ENCODE data around the gene FEN1.
A peak's percentile ranks its signal among the peaks of the same experiment; 100 is the strongest.

FEN1 gene

DNA sequence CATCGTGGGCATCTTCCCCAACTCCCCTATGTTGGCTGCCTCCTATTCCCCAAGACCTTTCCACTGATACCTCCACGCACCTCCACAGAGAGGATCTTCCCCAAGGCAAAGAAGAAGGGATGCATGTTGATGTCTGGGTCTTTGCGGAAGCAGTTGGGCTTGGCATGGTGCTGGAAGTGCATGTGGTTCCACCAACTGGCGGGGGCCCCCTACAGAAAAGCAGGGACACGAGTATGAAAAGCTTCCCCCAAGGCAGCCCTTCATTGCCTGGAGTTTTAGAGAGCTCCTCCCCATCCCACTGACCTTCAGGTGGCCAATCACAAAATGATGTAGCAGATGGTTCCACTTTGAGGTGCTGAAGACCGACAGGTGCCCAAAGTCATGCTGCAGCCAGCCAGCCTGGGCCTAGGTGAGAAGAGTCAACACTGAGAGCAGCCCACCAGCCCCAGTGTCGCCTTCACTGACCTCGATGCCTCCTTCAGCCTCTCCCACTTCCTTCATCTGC is 18.0 kb downstream of the FEN1 start:
- DNase-seq (ENCODE audit: insufficient read length, low spot score) (no peak), FAIRE-seq (no peak)
- TF ChIP-seq, protein P1, sequence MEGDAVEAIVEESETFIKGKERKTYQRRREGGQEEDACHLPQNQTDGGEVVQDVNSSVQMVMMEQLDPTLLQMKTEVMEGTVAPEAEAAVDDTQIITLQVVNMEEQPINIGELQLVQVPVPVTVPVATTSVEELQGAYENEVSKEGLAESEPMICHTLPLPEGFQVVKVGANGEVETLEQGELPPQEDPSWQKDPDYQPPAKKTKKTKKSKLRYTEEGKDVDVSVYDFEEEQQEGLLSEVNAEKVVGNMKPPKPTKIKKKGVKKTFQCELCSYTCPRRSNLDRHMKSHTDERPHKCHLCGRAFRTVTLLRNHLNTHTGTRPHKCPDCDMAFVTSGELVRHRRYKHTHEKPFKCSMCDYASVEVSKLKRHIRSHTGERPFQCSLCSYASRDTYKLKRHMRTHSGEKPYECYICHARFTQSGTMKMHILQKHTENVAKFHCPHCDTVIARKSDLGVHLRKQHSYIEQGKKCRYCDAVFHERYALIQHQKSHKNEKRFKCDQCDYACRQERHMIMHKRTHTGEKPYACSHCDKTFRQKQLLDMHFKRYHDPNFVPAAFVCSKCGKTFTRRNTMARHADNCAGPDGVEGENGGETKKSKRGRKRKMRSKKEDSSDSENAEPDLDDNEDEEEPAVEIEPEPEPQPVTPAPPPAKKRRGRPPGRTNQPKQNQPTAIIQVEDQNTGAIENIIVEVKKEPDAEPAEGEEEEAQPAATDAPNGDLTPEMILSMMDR (IDR thresholded peaks at IDR 0.05; ENCODE audit: insufficient read depth, missing control alignments), result no peak

DNA sequence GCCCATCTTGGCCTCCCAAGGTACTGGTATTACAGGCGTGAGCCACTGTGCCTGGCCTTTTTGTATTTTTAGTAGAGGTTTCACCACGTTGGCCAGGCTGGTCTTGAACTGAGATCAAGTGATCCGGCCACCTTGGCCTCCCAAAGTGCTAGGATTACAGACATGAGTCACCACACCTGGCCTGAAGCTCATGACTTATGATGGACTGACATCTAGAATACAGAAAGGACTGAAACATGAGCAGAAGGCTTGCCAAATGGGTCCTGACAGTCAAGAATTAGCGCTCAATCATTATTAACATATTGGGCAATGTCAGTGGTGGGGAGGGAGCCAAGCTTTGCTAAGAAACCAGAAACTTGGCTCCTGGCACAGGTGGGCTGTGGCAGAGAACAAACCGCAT is 19.1 kb downstream of the FEN1 start:
- no peak for FAIRE-seq
- TF ChIP-seq, protein P1 (IDR thresholded peaks at IDR 0.05; ENCODE audit: insufficient read depth, missing control alignments), result no peak
- DNase-seq (ENCODE audit: insufficient read length, low spot score), result no peak

DNA sequence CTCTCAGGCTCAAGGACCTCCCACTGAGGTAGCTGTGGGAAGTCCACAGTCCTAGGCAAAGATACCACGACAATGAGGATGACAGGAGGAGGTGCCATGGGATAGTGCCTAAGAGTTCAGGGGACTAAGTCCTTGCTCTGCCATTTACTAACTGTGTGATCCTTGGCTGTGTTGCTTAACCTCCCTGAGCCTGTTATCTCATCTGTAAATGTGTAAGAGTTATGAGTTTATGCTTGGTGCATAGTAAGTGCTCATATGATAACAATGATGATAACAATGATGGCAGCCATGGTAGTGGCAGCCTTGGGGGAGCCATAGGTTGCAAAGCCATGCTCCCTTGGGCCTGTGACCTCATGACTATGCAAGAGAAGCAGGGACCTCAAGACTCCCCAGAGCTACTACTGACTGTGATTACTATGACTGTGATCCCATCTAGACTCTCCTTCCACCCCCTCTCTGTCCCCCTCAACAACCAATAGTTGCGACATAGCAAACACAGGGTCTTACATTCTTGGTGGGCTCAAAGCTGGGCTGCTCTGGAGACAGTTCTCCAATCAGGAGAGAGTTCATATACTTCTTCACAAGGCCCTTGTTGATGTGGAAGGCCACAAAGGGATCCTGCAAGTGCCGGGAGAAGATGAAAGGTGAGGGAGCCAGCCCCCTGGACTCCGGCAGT is 20.2 kb downstream of the FEN1 start:
- TF ChIP-seq, protein P1 (IDR thresholded peaks at IDR 0.05; ENCODE audit: insufficient read depth, missing control alignments), result no peak
- FAIRE-seq, result no peak
- no peak for DNase-seq (ENCODE audit: insufficient read length, low spot score)

DNA sequence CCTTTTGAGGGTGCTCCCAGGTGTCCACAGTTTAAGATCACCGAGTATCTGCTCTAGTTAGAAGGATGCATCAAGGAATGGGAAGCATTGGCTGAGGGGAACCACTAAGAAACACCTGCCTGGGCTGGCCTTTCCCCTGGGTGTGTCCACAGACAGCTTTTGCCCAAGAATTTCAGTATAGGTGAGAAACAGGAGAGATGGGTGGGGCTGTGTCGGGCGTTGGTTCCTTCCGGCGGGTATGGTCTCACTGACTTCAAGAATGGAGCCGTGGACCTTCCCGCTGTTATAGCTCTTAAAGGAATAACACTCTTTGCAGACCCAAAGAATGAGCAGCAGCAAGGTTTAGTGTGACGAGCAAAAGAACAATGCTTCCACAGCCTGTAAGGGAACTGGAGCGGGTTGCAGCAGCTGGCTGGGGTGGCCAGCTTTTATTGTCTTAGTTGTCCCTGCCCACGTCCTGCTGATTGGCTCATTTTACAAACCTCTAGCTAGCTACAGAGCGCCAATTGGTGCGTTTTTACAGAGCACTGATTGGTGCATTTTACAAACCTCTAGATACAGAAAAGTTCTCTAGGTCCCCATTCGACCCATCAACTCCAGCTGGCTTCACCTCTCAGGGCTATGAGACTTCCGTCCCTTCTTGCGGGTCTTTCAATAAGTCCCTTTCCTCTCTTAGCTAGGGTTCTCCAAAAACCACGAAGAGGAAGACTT is 21.7 kb downstream of the FEN1 start:
- DNase-seq (ENCODE audit: insufficient read length, low spot score) (no peak), FAIRE-seq (no peak)

DNA sequence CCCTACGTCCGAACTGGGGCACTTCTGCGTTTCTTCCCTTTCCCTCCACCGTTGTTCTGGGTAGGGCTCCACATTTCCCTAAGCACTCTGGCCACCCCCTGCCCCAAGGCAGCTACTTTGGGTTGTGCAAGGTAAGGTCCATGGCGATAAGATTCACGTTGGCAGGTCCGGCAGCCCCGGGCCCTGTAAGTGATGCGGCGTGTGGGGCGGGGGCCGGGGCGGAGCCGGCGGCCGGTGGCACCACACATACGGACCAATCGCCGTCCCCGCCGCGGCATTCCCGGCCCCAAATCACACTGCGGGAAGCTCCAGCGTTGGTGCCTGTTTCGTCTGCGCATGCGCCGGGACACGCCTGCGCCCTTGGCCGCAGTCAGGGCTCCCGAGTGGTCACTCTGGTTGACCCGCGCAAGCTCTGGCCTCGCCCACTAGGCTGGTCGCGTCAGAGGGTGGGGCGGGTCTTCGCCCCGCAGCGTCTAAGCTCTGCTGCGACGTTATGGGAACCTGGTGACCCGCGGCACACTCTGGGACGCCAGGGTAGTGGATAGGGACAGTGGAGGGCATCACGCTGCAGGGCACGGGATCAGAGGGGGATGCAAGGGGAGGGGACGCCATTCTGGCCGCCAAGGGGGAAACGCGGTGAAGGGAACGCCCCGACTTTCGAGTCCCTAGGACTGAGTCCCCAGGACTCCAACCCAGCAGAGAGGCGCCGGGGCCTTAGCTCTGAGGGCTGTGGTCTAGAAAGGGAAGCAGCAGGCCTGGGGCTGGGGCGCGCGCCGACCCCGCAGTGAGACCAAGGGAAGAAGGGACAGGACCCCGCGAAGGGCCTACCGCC is 22.5 kb downstream of the FEN1 start:
- no peak for FAIRE-seq
- peak; percentile 74 for DNase-seq (ENCODE audit: insufficient read length, low spot score)
- TF ChIP-seq, protein P1 (IDR thresholded peaks at IDR 0.05; ENCODE audit: insufficient read depth, missing control alignments), result no peak

More for the DNA sequence above, 21.7 kb downstream of the FEN1 start:
- TF ChIP-seq, protein P1 (IDR thresholded peaks at IDR 0.05; ENCODE audit: insufficient read depth, missing control alignments), result no peak

DNA sequence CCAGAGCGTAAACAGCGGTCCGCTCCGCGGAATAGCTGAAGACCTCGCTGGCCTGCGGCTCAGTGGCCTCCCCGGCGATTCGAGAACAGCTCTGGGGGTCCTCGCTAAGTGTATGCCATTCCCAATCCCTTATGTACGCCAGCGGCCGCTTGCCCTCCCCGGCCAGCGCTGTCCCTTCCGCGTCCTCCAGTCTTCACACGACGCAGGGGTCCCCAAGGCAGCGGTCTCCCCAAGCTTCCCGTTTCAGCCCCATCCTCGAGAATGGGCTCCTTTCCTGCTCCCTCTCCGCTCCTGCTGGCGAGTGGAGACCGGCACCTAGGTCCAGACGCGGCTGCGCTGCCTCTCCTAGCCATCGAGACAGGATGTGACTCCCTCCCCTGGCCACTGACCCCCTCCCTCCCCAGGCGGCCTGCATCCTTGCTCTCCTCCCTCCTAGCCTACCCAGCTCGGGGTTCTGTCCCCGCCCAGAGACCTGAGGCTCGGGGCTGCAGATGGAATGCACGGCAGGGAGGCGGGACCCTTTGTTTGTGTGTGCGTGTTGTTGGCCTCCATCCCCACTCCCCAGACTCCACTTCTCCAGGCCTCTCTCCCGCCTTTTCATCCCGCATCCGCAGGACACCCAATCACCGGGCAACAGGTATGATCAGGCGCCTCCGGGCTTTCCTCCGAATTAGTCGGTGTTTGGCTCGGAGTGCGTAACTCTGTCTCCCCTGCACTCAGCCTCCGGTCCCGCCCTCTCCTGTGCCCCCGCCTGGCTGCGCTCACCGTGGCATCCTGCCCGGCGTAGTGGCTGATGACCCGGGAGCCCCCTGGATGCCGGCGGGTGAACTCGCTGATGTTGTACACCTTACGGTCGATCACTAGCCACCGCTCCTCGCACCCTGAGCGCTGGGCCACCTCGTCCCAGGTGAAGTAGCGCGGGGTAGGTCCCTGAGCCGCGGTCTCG is 23.4 kb downstream of the FEN1 start:
- TF ChIP-seq, protein P1 (IDR thresholded peaks at IDR 0.05; ENCODE audit: insufficient read depth, missing control alignments), result no peak
- FAIRE-seq (no peak), DNase-seq (ENCODE audit: insufficient read length, low spot score) (no peak)

Data from D721Med (cell line).